Measurements from ENCODE around the gene STX11.

STX11 gene

DNA sequence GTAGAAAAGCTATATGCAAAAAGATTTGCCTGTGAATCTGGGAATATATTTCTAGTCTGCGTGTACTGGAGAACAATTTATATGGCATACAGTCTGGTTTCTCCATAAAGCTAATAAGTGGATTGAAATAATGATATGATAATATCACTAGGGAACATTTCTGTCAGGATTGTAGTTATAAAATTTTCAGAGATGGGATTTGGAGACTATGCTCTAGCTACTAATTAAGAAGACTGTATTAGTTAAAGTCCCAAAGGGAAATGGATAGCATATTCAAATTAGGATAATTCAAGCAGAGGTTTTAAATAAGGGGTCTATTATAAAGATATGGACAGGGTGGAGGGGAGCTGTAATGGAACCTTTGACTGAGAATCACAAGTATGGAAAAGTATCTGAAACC is 7.2 kb upstream of the STX11 start:
- no peak for DNase-seq (ENCODE audit: low spot score)

DNA sequence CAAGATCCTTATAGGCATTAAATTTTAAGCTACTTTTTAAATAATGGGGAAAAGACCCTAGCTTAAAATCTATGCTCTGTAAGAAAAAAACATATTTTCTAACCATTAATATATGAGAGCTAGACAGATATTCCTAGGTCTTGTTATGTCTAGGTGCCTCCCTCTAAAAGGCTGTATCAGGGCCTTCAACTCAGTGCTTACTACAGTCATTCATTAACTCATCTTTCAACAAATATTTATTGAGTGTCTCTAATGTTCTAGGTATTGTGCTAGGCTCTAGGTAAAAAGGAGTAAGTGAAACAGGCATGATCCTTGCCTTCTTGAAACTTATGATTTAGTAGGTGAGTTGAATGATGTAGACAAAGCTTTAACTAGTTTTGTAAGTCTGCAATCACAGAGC is 6.4 kb upstream of the STX11 start:
- no peak for DNase-seq (ENCODE audit: low spot score)

DNA sequence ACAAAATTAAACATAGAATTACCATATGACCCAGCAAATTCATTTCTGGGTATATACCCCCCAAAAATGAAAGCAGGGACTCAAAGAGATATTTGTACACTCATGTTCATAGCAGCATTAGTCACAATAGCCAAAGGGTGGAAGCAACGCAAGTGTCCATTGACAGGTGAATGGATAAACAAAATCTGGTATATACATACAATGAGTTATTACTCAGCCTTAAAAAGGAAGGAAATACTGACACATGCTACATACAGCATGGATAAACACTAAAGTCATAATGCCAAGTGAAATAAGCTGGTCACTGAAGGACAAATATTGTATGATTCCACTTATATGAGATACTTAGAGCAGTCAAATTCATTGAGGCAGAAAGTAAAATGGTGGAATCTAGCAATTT is 5.3 kb upstream of the STX11 start:
- no peak for DNase-seq (ENCODE audit: low spot score)

DNA sequence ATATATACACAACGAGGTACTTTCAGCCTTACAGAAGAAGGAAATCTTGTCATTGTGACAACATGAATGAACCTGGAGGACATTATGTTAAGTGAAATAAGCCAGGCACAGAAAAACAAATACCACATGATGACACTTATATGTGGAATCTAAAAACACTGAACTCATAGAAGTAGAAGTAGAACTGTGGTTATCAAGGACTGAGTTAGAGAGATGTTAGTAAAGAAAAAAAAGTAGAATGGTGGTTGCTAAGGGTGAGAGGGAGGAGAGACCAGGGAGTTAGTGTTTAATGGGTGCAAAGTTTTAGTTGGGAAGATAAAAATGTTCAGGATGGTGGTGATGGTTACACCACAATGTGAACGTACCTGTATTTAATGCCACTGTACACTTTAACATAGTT is 4.8 kb upstream of the STX11 start:
- no peak for DNase-seq (ENCODE audit: low spot score)

DNA sequence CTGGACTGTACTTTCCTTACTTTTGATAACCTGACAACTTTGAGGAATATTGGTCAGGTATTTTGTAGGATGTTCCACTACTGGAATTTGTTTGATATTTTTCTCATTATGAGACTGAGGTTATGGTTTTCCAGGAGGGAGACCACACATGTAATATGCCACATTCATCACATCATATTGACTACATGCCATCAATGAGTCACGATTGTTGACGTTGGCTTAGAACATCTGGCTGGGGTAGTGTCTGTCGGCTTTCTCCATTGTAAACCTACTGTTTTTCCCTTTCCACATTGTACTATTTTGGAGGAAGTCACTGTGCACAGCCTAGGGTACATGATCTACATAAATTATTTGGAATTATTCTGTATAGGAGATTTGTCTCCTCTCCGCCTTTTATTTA is 1.4 kb upstream of the STX11 start:
- DNase-seq (ENCODE audit: low spot score): no peak

DNA sequence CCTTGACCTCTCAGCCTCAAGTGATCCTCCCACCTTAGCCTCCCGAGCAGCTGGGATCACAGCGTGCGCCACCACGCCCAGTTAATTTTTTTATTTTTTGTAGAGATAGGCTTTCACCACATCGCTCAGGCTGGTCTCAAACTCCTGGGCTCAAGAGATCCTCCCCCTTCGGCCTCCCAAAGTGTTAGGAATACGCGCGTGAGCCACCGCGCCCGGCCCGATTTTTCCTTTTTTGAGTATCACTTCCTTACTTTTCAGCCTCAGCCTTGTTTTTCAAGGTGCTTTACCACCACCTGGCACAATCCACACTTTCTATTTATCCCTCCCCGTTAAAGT is 791 bp upstream of the STX11 start:
- no peak for DNase-seq (ENCODE audit: low spot score)

DNA sequence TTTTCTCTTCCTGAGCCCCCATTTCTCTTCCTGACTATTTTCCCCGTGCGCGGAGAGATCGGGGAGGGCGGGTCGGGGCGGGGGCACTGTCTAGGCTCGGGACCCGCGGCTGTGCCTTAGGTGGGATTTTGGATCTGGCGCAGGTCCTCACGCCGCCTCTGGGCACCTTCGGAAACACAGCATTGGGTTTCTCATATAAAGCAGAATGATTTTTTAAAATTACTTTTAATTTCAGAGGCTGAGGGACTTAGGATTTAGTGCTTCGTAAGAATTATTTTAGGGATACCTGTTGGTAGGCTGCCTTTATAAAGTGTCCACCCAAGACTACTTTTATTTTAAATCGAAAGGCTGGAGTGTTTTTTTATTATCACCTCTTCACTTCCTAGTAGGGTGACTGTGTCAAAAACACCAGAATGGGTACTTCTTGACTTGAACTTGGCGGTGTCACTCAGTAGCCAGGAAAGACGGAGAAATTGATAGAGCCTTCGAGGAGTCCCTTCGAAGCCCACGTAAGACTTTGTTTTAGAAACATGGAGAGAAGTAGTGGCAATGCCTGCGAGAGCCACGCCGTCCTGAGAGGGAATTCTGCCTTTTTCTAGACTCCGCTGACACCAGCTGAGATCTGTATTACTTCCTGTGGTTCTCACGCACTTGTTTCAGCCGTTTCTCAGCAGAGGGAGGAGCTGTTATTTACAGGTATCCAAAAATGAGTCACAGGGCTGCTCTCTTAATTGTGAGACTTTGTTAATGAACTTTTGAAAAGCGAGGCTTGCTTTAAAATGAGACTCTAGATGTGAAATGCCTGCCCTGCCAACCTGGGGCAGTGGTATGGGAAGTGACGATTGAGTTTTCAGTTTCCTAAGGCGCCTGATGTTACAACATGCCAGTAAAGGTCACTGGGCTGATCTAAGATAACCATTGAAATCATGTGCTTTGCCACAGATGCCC is 667 bp downstream of the STX11 start:
- peak; percentile 37 for DNase-seq (ENCODE audit: low spot score)

DNA sequence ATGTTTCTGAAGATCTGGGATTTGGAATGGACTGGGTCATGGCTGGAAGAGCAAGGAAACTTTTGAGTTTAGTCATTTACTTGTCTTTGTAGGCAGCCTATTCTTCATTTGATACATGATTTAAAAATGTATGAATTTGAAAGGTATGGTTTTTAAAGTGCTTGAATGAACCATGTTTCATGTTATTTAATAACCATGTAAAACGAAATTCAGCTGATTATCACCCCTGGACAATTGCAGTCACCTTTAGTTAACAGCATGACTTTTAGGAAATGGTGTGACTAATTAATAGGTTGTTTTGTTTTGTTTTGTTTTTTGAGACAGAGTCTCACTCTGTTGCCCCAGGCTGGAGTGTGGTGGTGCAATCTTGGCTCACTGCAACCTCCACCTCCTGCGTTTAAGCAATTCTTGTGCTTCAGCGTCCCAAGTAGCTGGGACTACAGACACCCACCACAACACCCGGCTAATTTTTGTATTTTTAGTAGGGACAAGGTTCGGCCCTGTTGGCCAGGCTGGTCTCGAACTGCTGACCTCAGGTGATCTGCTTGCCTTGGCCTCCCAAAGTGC is 2.1 kb downstream of the STX11 start:
- DNase-seq (ENCODE audit: low spot score): no peak

DNA sequence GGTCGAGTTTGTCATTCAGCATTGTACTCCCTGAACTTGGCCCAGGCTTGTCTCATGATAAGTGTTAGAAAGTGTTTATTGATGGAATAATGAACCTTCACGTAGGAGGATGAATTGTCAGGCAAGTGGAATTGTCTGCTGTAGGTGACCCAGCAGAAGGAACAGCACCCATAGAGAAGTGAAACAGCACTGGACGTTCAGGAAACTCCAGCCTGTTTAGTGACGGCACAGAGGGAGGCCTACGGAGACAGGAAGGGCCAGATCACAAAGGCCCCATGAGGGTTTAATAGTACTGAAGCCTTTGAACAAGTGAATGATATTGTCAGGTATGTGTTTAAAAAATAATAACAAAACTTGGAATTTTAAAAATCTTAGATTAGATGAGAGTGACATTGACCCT is 2.9 kb downstream of the STX11 start:
- DNase-seq (ENCODE audit: low spot score): no peak

DNA sequence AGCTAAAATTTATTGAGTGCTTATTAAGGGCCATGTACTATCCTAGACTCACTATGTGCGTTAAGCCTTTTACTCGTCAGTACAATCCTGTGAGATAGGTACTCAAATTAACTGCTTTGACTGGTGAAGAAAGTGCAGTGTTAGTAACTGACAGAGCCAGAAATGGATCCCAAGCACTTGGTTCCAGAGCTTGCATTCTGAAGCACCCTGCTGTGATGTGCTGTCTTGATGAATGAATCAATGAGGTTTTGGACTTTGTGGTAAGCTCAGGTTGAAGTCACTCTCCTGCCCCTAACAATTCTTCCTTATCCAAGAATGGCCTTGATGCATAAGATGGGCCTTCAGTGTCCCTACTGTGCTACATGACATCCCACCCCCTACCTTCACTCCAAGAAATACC is 3.7 kb downstream of the STX11 start:
- DNase-seq (ENCODE audit: low spot score): no peak

DNA sequence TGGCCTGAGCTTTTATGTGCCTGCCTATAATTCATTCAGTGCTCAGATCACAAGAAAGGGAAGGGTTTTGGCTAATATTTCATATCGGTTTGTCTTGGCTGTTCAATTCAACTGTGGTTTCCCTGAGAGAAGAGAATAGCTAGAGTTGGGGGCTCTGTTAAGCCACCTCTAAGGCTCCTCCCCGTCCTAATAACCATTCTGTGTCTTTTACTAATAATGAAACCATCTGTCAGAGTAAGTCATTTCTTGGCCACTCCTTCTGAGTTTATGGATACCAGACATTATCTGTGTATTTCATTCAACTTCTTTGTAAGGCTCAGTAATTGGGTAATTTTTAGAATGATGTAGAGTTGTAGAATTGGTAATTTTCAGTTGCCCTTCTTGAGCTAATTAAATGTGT is 5.2 kb downstream of the STX11 start:
- no peak for DNase-seq (ENCODE audit: low spot score)

DNA sequence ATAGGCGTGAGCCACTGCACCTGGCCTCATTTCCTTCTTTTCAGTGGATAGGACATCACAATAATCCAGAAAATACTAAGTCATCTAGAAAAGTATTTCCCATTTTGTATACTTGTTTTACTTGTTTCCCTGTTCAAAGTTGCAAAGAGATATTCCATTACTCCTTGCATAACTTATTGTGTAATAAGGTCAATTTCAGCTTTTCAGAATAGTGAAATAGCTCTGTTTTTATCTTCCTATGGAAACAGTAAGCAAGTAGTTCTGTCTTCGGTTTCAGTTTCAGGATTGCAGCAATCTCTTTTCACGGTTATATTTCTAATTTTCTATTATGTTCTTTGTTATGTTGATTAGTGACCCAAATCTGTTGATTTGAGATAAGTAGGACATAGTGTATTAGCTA is 6.0 kb downstream of the STX11 start:
- DNase-seq (ENCODE audit: low spot score): no peak

DNA sequence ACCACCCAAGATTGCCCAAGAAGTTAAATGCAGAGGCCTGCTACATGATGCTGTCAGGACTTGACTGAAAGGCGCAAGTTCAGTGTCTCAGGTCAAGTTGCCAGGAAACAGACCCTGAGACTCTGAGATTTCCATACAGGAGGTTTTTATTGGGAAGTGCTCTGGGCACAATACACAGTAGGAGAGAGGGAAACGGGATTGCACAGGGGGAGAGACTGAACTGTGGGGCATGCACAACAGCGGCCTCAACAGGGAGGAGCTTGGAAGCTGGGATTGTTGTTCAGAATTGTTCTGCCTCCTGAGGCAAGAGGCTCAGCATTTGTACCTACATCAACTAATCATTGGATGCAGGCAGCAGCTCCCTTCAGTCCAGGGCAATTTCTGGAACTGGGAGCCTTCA is 6.7 kb downstream of the STX11 start:
- no peak for DNase-seq (ENCODE audit: low spot score)

DNA sequence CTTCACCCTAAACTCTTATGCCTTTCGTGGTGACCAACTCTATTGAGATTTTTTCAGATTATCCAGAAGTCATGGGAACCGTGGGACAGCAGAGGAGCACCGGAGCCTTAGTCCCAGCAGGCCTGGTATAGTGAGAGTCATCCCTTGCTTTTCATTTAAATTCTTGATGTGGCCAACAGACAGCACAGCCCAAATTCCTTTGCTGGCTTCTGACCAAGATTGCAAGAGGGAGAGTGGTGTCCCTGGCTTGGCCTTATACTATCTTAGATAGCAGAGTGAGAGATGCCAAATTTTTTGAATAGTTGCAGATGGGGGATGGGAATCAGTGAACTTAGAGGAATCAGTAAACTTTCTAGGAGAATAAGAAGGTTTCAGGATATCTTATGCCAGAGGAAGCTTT is 7.8 kb downstream of the STX11 start:
- no peak for DNase-seq (ENCODE audit: low spot score)

DNA sequence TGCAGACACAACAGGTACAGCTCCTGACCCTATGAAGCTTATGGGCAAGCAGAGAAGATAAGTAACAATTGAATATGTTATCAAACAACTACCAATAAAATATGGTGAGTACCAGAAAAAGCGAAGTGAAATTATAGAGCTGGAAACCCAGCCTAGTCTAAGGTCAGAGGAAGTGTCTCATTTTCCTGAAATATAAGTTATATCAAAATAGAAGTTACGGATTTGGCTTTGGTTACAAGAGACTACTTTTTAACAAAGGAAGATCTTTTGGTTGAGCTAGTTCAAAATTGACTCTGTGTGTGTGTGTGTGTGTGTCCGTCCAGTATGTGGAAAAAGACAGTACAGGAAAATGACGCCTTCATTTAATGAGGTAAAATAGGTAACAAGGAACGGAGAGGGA is 8.9 kb downstream of the STX11 start:
- no peak for DNase-seq (ENCODE audit: low spot score)

DNA sequence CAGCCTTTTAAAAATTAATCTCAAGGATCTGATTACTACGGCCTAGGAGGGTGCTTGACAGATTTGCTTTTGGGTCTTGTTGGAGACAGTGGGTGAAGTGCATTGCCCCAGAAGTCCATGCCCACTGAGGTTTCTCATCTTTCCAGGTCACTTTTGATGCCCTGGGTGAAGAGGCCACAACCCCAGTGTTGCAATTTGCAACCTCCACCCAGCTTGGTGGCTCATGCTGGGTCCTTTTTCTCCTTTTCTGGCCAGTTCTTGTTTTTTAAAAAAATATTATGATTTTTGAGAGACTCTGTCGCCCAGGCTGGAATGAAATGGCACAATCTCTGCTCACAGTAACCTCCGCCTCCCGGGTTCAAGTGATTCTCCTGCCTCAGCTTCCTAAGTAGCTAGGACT is 9.4 kb downstream of the STX11 start:
- no peak for DNase-seq (ENCODE audit: low spot score)

DNA sequence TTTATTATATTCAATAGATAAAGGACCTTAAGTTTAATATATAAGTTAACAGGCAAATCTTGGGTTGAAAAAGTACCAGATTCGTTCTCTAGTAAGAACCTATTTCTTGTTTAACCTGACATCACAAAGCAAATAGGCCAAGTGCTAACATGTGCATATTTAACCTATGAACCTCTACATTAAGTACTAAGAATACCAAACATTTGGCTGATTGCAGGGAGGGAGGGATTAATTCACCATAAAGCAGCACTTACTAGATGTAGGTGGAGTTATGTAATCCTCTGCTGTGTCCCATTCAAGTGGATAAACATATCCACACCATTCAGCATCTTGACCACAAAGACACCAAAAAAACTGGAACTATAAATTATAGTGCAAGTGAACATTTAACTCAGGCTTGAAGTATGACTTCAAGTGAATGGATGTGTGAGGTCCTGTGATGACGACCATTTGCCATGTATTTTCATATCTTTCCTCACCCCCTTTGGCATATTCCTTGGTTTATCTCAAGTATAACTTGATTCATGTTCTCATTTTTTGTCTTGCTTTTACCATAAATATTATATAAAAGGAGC is 10.2 kb downstream of the STX11 start:
- no peak for DNase-seq (ENCODE audit: low spot score)

DNA sequence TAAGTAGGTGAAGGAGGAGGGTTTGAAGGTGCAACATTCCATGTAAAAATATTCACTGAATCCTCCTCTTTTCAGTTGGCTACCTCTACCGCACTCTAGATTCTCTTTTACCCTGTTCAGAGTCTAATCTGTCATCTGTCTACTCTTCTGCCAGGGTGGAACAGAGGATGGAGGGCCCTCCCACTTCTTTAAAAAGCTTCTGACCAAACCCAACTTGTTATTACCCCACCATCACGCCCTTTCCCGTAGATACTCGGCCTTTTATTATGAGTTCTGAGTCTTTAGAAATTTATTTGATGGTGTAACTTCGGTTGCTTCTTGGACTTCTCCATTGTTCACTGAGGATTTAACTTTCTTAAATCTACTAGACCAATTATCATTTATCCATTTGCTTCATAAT is 11.7 kb downstream of the STX11 start:
- DNase-seq (ENCODE audit: low spot score): no peak

DNA sequence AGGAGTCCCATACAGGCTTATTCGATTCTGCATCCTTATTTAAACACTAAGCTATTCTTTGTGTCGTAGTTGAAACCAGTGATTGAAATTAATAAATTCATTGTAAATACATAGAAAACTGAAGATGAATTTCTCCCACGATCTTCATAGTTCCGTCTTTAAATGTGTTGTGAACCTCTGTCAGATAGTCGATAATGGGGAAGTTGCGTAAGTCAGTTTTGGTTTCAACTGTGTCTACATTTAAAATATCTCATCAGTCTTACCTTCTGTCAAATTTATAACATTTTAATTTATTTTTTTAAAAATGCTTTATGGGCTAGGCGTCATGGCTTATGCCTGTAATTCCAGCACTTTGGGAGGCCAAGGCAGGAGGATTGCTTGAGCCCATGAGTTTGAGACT is 12.7 kb downstream of the STX11 start:
- DNase-seq (ENCODE audit: low spot score): no peak

DNA sequence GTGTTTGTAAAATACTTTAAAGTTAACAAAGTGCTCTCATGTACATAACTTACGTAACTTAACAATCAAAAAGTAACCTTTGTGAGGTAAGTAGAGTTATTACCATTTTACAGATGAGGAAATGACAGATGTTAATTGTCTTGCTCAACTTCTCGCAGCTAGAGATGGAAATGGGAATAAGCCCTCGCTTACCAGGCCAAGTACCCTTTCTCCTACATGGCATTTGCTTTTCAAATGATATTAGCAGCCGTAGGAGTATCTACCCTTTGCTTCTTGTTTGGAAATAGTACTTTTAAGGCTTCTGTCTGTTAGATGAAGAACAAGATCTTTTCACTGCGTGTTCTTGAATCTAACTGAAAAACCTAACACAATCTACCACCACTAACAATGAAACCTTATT is 15.5 kb downstream of the STX11 start:
- DNase-seq (ENCODE audit: low spot score): no peak

DNA sequence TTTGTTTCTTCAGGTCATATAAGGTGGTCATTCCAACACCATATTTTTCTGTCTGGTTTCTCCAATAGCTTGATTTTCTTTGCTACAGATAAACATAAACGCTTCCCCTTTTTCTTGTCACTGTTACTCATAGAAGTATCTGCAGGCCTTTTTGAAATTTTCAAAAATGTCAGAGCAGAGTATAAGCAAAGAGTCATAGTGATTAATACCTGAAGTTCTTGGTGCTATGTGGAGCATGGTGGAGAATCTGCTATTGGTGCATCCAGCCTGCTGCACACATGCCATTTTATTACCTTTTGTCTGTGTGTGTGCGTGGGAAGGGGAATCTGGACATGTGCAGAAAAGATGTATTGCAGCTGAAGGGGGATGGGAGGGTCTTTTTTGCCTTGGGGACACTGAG is 19.7 kb downstream of the STX11 start:
- no peak for DNase-seq (ENCODE audit: low spot score)

DNA sequence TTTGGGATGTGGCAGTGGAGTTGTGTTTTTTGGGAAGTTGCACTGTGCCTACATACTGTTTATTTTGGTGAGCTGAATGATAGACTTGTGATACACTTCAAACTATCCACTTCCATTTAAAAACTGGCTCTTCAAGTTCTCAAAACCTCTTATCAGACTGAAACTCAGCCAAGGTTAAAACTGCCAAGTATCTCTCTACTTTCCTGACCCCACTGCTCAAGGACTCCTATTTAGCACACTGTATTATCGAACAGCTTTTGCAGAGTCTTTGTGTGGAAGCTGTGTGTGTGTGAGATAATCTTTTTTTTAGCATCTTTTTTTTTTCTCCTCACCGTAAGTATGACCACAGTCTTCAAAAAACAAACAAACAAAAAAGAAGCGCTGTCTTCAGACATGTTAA is 21.1 kb downstream of the STX11 start:
- no peak for DNase-seq (ENCODE audit: low spot score)

DNA sequence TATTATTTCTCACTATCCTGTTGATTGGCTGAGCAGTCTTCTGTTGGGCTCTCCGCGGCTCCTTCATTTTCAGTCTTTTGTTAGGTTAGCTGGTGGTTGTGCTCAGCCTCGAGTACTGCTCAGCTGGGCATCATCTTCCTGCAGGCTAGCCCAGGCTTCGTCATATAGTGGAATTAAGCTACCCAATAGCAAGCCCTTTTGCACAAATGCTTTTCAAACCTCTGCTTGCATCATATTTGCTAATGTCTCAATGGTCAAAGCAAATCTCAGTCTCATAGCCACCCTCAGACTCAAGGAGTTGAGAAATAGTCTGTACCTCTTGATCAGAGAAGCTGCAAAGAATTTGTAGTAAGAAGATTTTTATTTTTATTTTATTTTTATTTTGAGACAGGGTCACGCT is 23.7 kb downstream of the STX11 start:
- no peak for DNase-seq (ENCODE audit: low spot score)

DNA sequence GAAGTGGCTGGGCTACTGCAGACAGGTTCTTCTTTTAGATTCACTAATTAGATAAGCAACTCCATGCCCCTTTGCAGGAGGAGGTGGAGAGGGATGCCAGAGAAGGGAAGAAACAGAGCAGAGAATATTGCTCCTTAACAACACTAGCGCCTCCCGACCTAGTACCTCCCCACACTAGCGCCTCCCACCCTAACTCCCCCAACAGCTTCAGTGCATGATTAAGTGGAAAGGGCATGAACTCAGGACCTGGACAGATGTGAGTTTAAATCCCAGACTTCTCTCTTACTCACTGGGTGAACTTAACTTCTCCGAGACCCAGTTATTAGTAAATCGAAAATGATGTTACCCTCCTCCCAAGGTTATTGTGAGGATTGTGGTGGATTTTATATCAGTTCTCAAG is 25.7 kb downstream of the STX11 start:
- DNase-seq (ENCODE audit: low spot score): no peak
